Ascending aorta (tissue), 2 donors: ENCODE data around the gene ANAPC13. TPM values are rescaled to one million over a fixed set of nuclear protein-coding genes. Genes with fewer than 3 reads are reported as not detected.

Experiments
- DNase-seq, 2 donors: peaks; one replicate each; pipeline ENCODE4 v3.0.0-alpha.2; 2019; ENCODE audit warnings: low spot score in 2 of 2
- H3K27ac ChIP-seq, 2 donors: fragments of 200-600 bp; sonication (generic); one replicate each; pipeline ENCODE4 v1.5.1; 2016 to 2017; ENCODE audit warnings: mild to moderate bottlenecking in 1 of 2
- H3K27me3 ChIP-seq: fragments of 200-600 bp; sonication (generic); one replicate; pipeline ENCODE4 v1.5.1; 2017
- H3K36me3 ChIP-seq, 2 donors: fragments of 200-600 bp; sonication (generic); one replicate each; pipeline ENCODE4 v1.5.1; 2016
- H3K4me1 ChIP-seq, 2 donors: fragments of 200-600 bp; sonication (generic); one replicate each; pipeline ENCODE4 v1.5.1; 2016 to 2017; ENCODE audit warnings: mild to moderate bottlenecking in 1 of 2
- H3K4me3 ChIP-seq, 2 donors: fragments of 200-600 bp; sonication (generic); one replicate each; pipeline ENCODE4 v1.5.1; 2016 to 2017; ENCODE audit warnings: mild to moderate bottlenecking in 1 of 2
- H3K9me3 ChIP-seq, 2 donors: fragments of 200-600 bp; sonication (generic); one replicate each; pipeline ENCODE4 v1.5.1; 2016
- CTCF ChIP-seq, 3 experiments: fragments of 200-600 bp in 2 of 3; fragments of 450-650 bp in 1 of 3; sonication (generic) in 2 of 3; IDR thresholded peaks; one replicate each; pipeline ENCODE4 v1.5.1; 2016 to 2019; ENCODE audit warnings: antibody characterized with exemption in 3 of 3, mild to moderate bottlenecking in 1 of 3, moderate library complexity in 1 of 3
- intact Hi-C: fragments of 100-400 bp; cut with DNase I; formaldehyde crosslinking; loops from one replicate; pipeline ENCODE4 v1.15.1; 2023
- total RNA-seq: library from RNA; depleted of rRNA; stranded (reverse); fragments of >200 nt; gene quantifications from one replicate; pipeline ENCODE4 v1.1.0, GENCODE V29; 2016

The ANAPC13 gene
- 17.0 TPM for total RNA-seq

GRCh38 chr3:134485718-134486576 is at the start of gene ANAPC13, which contains the start of gene CEP63:
Gene ANAPC13 (minus strand): TSS chr3:134485985. CDS start chr3:134482904, 3,081 bp downstream.
Gene CEP63 (plus strand): TSS chr3:134486057. CDS start chr3:134495321, 9,264 bp downstream.
- H3K36me3 ChIP-seq: peaks cover 0 to 8% of the 10 kb centered on the region in 2 donors
- intact Hi-C loops: loop anchor here (1.0 to 10.0 kb wide), 5 partner anchors 22 to 1763 kb away; partner anchors contain the start of genes NPHP3, PPP2R3A, RYK and SRPRB
- H3K4me1 ChIP-seq: peaks cover 26 to 38% of the 10 kb centered on the region in 2 donors

GRCh38 chr3:134535186-134535970 is 49.6 kb upstream of the ANAPC13 start:
- Histone ChIP-seq H3K27ac (no peak overlapping the region), H3K36me3 (peaks cover 14 to 45% of the 10 kb centered on the region in 2 donors), H3K4me1 (no peaks in the 10 kb centered on the region), H3K27me3 (no peaks in the 10 kb centered on the region), H3K9me3 (no peaks in the 10 kb centered on the region), H3K4me3 (no peak overlapping the region)
- intact Hi-C loops: no loop called here
- DNase-seq: no peak
- TF ChIP-seq CTCF (IDR thresholded peaks at IDR 0.05): no peak

More at GRCh38 chr3:134485718-134486576, at the start of gene ANAPC13, which contains the start of gene CEP63:
- H3K27me3 ChIP-seq: no peaks in the 10 kb centered on the region
- H3K9me3 ChIP-seq: no peaks in the 10 kb centered on the region
- DNase-seq: peak; percentile 80 to 98
- TF ChIP-seq CTCF (IDR thresholded peaks at IDR 0.05): no peak
- H3K27ac ChIP-seq: peak within 1 kb of the TSS; percentile 95 to 98
- H3K4me3 ChIP-seq: peak within 1 kb of the TSS; percentile 78 to 92

GRCh38 chr3:134533493-134533892 is 47.7 kb upstream of the ANAPC13 start:
- no peak for DNase-seq
- H3K4me1 ChIP-seq: no peaks in the 10 kb centered on the region
- intact Hi-C loops: no loop called here
- H3K27me3 ChIP-seq: no peaks in the 10 kb centered on the region
- H3K9me3 ChIP-seq: no peaks in the 10 kb centered on the region
- H3K4me3 ChIP-seq: no peak overlapping the region
- no peak overlapping the region for H3K27ac ChIP-seq
- H3K36me3 ChIP-seq: peaks cover 14 to 39% of the 10 kb centered on the region in 2 donors
- TF ChIP-seq CTCF (IDR thresholded peaks at IDR 0.05): no peak

GRCh38 chr3:134527538-134528186 is 41.9 kb upstream of the ANAPC13 start:
- no peak for TF ChIP-seq CTCF (IDR thresholded peaks at IDR 0.05)
- intact Hi-C loops: no loop called here
- no peak overlapping the region for H3K4me3 ChIP-seq
- H3K27me3 ChIP-seq: no peaks in the 10 kb centered on the region
- no peak overlapping the region for H3K27ac ChIP-seq
- no peaks in the 10 kb centered on the region for H3K4me1 ChIP-seq
- peaks cover 0 to 1% of the 10 kb centered on the region in 2 donors for H3K36me3 ChIP-seq
- H3K9me3 ChIP-seq: peaks cover 15 to 29% of the 10 kb centered on the region in 2 donors
- no peak for DNase-seq

GRCh38 chr3:134527037-134527436 is 41.3 kb upstream of the ANAPC13 start:
- H3K27ac ChIP-seq: no peak overlapping the region

More at GRCh38 chr3:134527037-134527436, 41.3 kb upstream of the ANAPC13 start:
- DNase-seq: no peak
- Histone ChIP-seq H3K36me3 (peaks cover 0 to 3% of the 10 kb centered on the region in 2 donors), H3K27me3 (no peaks in the 10 kb centered on the region), H3K9me3 (peaks cover 15 to 29% of the 10 kb centered on the region in 2 donors), H3K4me3 (no peak overlapping the region), H3K4me1 (no peaks in the 10 kb centered on the region)
- TF ChIP-seq CTCF (IDR thresholded peaks at IDR 0.05): no peak
- intact Hi-C loops: no loop called here
